K562 (cell line): Measurements from ENCODE around the gene TRIAP1. TPM values are rescaled to one million over a fixed set of nuclear protein-coding genes. Genes with fewer than 3 reads are reported as not detected.

Experiments
- ATAC-seq: fragments of 200-7000 bp; cut with Tn5 transposase; 3 replicates; pipeline ENCODE4 v1.9.1; 2020; ENCODE audit warnings: moderate library complexity
- BruUV-seq: library from RNA; stranded (reverse); fragments of 400-500 nt; replicated peaks from 2 replicates; lab custom pipeline; 2021; lab: Mats Ljungman, UMichigan
- CTCF ChIA-PET: fragments of 300-600 bp; formaldehyde crosslinking; extraction: SDS; loops from one replicate; lab custom pipeline; 2021; ENCODE audit warnings: low intra/inter-chr PET ratio; lab: Yijun Ruan, JAX
- POLR2A ChIA-PET: fragments of 300-600, 350-650 bp; sonication (Branson Sonifier 250); formaldehyde crosslinking; extraction: SDS; loops from one replicate; lab custom pipeline; 2021; ENCODE audit warnings: antibody characterized with exemption, inconsistent platforms; lab: Yijun Ruan, JAX
- DNase-seq, 4 experiments: peaks; one replicate each; pipeline versions ENCODE4 v3.0.0 to v3.0.0-alpha.2; 2011 to 2018; ENCODE audit warnings: low spot score in 3 of 4, mixed read lengths in 3 of 4; ENCODE audit errors: extremely low read depth in 1 of 4
- FAIRE-seq: peaks from 2 replicates; lab custom pipeline; 2011; peaks lifted over from hg19 to GRCh38; lab: Jason Lieb, UNC
- H2AFZ ChIP-seq: 2 replicates; pipeline ENCODE4 v1.6.0; 2011; ENCODE audit warnings: low read depth, low read length, control low read depth, inconsistent platforms
- H3K27ac ChIP-seq: fragments of 200-600 bp; 3 replicates; pipeline ENCODE4 v1.8.0; 2011; ENCODE audit warnings: low read depth, mild to moderate bottlenecking, control low read depth, inconsistent platforms, low read length, moderate library complexity, mixed read lengths; ENCODE audit errors: extremely low read depth
- H3K27me3 ChIP-seq, 2 experiments: fragments of 300-600 bp in 1 of 2; 2 replicates in 1 of 2; 3 replicates in 1 of 2; pipeline versions ENCODE4 v1.6.0 to v1.8.0; 2011; ENCODE audit warnings: inconsistent platforms in 2 of 2, low read length in 2 of 2, mild to moderate bottlenecking in 1 of 2, mixed read lengths in 1 of 2, moderate library complexity in 1 of 2; ENCODE audit not compliant: control insufficient read depth in 2 of 2, insufficient read depth in 2 of 2
- H3K36me3 ChIP-seq: fragments of 300-600 bp; 3 replicates; pipeline ENCODE4 v1.8.0; 2011; ENCODE audit warnings: mild to moderate bottlenecking, low read length, inconsistent platforms; ENCODE audit not compliant: control insufficient read depth, insufficient read depth
- H3K4me1 ChIP-seq, 2 experiments: fragments of 200-600 bp in 1 of 2; replicated peaks in 1 of 2; 2 replicates in 1 of 2; 3 replicates in 1 of 2; pipeline versions ENCODE4 v1.5.1 to v1.8.0; 2011; ENCODE audit warnings: inconsistent platforms in 2 of 2, low read length in 2 of 2, mild to moderate bottlenecking in 1 of 2, mixed read lengths in 1 of 2, moderate library complexity in 1 of 2; ENCODE audit not compliant: control insufficient read depth in 2 of 2, insufficient read depth in 2 of 2
- H3K4me2 ChIP-seq: 2 replicates; pipeline ENCODE4 v1.6.1; 2011; ENCODE audit warnings: low read length, control low read depth, inconsistent platforms, mixed read lengths; ENCODE audit not compliant: insufficient read depth
- H3K4me3 ChIP-seq: fragments of 200-600 bp; sonication (generic), shearing (Covaris generic); 2 replicates; pipeline ENCODE4 v1.5.1; 2016; ENCODE audit warnings: control low read depth, inconsistent platforms
- H3K79me2 ChIP-seq: fragments of 200-600 bp; 3 replicates; pipeline ENCODE4 v1.8.0; 2011; ENCODE audit warnings: low read length, inconsistent platforms; ENCODE audit not compliant: control insufficient read depth, insufficient read depth
- H3K9ac ChIP-seq, 2 experiments: 2 replicates each; pipeline versions ENCODE4 v1.6.0 to v1.6.1; 2011; ENCODE audit warnings: low read depth in 2 of 2, low read length in 2 of 2, control low read depth in 1 of 2, inconsistent platforms in 1 of 2, mild to moderate bottlenecking in 1 of 2, mixed read lengths in 1 of 2; ENCODE audit not compliant: insufficient read depth in 1 of 2
- H3K9me1 ChIP-seq: one replicate; pipeline ENCODE4 v1.6.0; 2011; ENCODE audit warnings: inconsistent platforms, mild to moderate bottlenecking, low read length, moderate library complexity; ENCODE audit not compliant: control insufficient read depth, insufficient read depth
- H3K9me3 ChIP-seq: replicated peaks from 2 replicates; pipeline ENCODE4 v1.5.1; 2011; ENCODE audit warnings: low read depth, low read length, inconsistent platforms; ENCODE audit not compliant: control insufficient read depth, insufficient read depth
- H4K20me1 ChIP-seq: replicated peaks from 2 replicates; pipeline ENCODE4 v1.6.1; 2011; ENCODE audit warnings: low read length, inconsistent platforms, mixed read lengths; ENCODE audit not compliant: control insufficient read depth, insufficient read depth
- E2F5 ChIP-seq: sonication (generic); formaldehyde crosslinking; IDR thresholded peaks from 2 replicates; pipeline ENCODE4 v1.8.0; 2022; ENCODE audit warnings: mild to moderate bottlenecking, missing genetic modification reagents
- NBN ChIP-seq: fragments of 450-650 bp; IDR thresholded peaks from 2 replicates; pipeline ENCODE4 v1.6.1; 2016; ENCODE audit warnings: low read depth, mild to moderate bottlenecking
- NCOA4 ChIP-seq: fragments of 450-650 bp; IDR thresholded peaks from 2 replicates; pipeline ENCODE4 v1.6.1; 2018; ENCODE audit warnings: mild to moderate bottlenecking; ENCODE audit not compliant: partially characterized antibody
- RBM25 ChIP-seq: fragments of 200-400 bp; formaldehyde crosslinking; IDR thresholded peaks from 2 replicates; pipeline ENCODE4 v1.6.1; 2018; ENCODE audit warnings: low read length, low read depth, moderate library complexity; ENCODE audit not compliant: severe bottlenecking
- ZNF717 ChIP-seq: fragments of 250-450 bp; sonication (Bioruptor Pico); IDR thresholded peaks from 2 replicates; pipeline ENCODE4 v1.5.0; 2021
- WGBS: fragments of 100-300 bp; shearing (Covaris generic); methylation state at CpG from one replicate; pipeline ENCODE4 v1.1.6; 2016; ENCODE audit warnings: low coverage, mixed read lengths; ENCODE audit not compliant: insufficient coverage; ENCODE audit errors: missing lambda C conversion rate; 5-methylcytosine and 5-hydroxymethylcytosine counted together
- in situ Hi-C: fragments of 300-500 bp; cut with MboI; formaldehyde crosslinking; loops from 4 replicates; pipeline ENCODE4 v1.15.0; 2018; ENCODE audit warnings: inconsistent platforms, mixed read lengths
- intact Hi-C: fragments of 100-400 bp; cut with micrococcal nuclease; formaldehyde crosslinking; loops from 2 replicates; pipeline ENCODE4 v1.14.2; 2022
- polyA plus RNA-seq, 8 experiments: library from polyadenylated mRNA; depleted of rRNA in 4 of 8; stranded (reverse) in 5 of 8; unstranded in 3 of 8; fragments of >200 nt; fragmentation: Nextera tagmentation in 2 of 8; fragmentation: Illumina TruSeq in 1 of 8; extraction: Ambion mirVana in 2 of 8; extraction: Trizol in 1 of 8; gene quantifications; 2 replicates each; pipeline versions ENCODE4 v1.2.1 to v1.2.3, GENCODE V29; 2011 to 2014; ENCODE audit warnings: inconsistent platforms in 1 of 8, missing spikeins in 1 of 8
- total RNA-seq, 7 experiments: library from RNA; depleted of rRNA in 6 of 7; stranded (reverse); fragments of >200 nt in 6 of 7; fragmentation: Illumina TruSeq in 2 of 7; extraction: Trizol in 2 of 7; gene quantifications; 2 replicates each; pipeline versions ENCODE4 v1.2.1 to v1.2.3, GENCODE V29; 2011 to 2021; ENCODE audit warnings: low replicate concordance in 1 of 7
- TF ChIP-seq, protein P1 (sequence below): sonication (generic); formaldehyde crosslinking; IDR thresholded peaks from 2 replicates; pipeline ENCODE4 v1.8.1; 2023; ENCODE audit warnings: mild to moderate bottlenecking, missing genetic modification reagents
- TF ChIP-seq, protein P2 (sequence below), 2 experiments: fragments of 450-650 bp; formaldehyde crosslinking in 1 of 2; IDR thresholded peaks; 2 replicates each; pipeline versions ENCODE4 v1.4.0 to v1.6.1; 2014 to 2020; ENCODE audit warnings: mild to moderate bottlenecking in 2 of 2, borderline replicate concordance in 1 of 2, low read depth in 1 of 2

The TRIAP1 gene
- total and polyA plus RNA-seq, 9 of the 15 experiments (the other 6 are each of a cell fraction or from before 2014, with no cell fraction given): 37.3 to 354 (median 65.4) TPM

DNA sequence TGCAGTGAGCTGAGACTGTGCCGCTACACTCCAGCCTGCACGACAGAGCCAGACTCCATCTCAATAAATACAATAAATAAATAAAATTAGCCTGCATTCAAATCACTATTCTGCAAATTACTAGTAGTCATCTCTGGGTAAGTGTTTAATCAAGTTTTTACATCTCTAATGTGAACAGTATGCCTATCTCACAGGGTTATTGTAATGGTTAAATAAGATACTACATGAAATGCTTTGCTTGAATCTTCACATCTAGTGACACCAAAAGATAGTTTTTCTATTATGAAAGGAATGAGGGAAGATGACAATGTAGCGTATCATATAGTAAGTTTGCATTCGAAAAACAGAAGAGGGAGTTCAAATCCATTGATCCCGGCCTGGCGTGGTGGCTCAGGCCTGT, 21.3 kb upstream of the TRIAP1 start (continued):
- no peak for TF ChIP-seq RBM25
- no peak for TF ChIP-seq ZNF717 (CRISPR knock-in tag)
- TF ChIP-seq E2F5 (CRISPR knock-in tag): no peak
- no peak for TF ChIP-seq NCOA4

DNA sequence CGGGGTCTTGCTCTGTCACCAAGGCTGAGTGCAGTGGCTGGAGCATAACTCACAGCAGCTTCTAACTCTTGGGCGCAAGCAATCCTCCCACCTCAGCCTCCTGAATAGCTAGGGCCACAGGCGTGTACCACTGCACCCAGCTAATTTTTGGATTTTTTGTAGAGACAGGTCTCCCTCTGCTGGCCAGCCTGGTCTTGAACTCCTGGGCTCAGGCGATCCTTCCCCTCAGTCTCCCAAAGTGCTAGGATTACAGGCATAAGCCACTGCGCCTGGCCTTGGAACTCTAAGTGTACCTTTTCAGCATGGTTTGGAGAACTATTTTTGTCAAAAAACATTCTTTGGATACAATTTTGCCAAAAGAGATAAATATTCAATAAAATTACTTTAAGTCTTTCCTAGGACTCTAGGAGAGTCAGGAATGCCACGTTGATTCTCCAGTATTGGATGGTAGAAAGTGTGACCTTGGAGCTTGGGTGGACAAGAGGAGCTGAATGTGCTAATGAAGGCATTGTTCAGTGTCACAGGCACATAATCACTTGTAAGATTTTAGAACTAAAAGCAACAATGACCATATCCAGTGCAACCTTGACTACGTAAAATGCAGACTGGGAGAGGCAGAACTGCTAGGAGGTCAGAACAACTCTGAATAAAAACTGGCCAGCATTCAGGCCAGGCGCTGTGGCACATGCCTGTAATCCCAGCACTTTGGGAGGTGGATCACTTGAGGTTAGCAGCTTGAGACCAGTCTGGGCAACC, 20.6 kb upstream of the TRIAP1 start:
- Histone ChIP-seq H3K9ac (peak overlapping the region; percentile 14 to 77; a peak in 2 of 4 replicates), H3K4me3 (no peak overlapping the region), H3K4me2 (peak overlapping the region; percentile 11), H3K9me3 (no peaks in the 10 kb centered on the region), H3K79me2 (peaks cover 79% of the 10 kb centered on the region), H2AFZ (no peak overlapping the region), H4K20me1 (peaks cover 34% of the 10 kb centered on the region), H3K4me1 (peaks cover 5 to 23% of the 10 kb centered on the region in 2 experiments; a peak in 4 of 5 replicates), H3K36me3 (peaks cover 65% of the 10 kb centered on the region), H3K9me1 (no peaks in the 10 kb centered on the region), H3K27me3 (no peaks in the 10 kb centered on the region), H3K27ac (peak overlapping the region; percentile 40; the same call in 1 of the 3 replicates)
- in situ Hi-C loops: no loop called here
- ChIA-PET CTCF (interaction anchor here (0.6 to 2.2 kb wide), 3 partner anchors 110 to 631 kb away, joined by 3 to 11 read pairs (median 6); no protein-coding TSS in a partner anchor), POLR2A (interaction anchor here (0.6 to 3.5 kb wide), 9 partner anchors 10 to 137 kb away, joined by 3 to 14 read pairs (median 3); no protein-coding TSS in a partner anchor)
- 64% methylated on average over 8 of the region's 8 CpGs for WGBS
- ATAC-seq (peak; percentile 40), DNase-seq (peak in 1 of 4 experiments; percentile 70), FAIRE-seq (peak; percentile 83)
- intact Hi-C loops: loop anchor here (5.0 kb wide), 1 partner anchor 116 kb away; the partner anchor contains the start of gene POP5
- BruUV-seq: no TSS peak
- no peak for TF ChIP-seq NBN
- TF ChIP-seq, protein P1, sequence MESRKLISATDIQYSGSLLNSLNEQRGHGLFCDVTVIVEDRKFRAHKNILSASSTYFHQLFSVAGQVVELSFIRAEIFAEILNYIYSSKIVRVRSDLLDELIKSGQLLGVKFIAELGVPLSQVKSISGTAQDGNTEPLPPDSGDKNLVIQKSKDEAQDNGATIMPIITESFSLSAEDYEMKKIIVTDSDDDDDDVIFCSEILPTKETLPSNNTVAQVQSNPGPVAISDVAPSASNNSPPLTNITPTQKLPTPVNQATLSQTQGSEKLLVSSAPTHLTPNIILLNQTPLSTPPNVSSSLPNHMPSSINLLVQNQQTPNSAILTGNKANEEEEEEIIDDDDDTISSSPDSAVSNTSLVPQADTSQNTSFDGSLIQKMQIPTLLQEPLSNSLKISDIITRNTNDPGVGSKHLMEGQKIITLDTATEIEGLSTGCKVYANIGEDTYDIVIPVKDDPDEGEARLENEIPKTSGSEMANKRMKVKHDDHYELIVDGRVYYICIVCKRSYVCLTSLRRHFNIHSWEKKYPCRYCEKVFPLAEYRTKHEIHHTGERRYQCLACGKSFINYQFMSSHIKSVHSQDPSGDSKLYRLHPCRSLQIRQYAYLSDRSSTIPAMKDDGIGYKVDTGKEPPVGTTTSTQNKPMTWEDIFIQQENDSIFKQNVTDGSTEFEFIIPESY (CRISPR knock-in tag): 0 out of 2 replicates have a peak, but pooled peaks have one; percentile 50
- TF ChIP-seq, protein P2, sequence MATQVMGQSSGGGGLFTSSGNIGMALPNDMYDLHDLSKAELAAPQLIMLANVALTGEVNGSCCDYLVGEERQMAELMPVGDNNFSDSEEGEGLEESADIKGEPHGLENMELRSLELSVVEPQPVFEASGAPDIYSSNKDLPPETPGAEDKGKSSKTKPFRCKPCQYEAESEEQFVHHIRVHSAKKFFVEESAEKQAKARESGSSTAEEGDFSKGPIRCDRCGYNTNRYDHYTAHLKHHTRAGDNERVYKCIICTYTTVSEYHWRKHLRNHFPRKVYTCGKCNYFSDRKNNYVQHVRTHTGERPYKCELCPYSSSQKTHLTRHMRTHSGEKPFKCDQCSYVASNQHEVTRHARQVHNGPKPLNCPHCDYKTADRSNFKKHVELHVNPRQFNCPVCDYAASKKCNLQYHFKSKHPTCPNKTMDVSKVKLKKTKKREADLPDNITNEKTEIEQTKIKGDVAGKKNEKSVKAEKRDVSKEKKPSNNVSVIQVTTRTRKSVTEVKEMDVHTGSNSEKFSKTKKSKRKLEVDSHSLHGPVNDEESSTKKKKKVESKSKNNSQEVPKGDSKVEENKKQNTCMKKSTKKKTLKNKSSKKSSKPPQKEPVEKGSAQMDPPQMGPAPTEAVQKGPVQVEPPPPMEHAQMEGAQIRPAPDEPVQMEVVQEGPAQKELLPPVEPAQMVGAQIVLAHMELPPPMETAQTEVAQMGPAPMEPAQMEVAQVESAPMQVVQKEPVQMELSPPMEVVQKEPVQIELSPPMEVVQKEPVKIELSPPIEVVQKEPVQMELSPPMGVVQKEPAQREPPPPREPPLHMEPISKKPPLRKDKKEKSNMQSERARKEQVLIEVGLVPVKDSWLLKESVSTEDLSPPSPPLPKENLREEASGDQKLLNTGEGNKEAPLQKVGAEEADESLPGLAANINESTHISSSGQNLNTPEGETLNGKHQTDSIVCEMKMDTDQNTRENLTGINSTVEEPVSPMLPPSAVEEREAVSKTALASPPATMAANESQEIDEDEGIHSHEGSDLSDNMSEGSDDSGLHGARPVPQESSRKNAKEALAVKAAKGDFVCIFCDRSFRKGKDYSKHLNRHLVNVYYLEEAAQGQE (IDR thresholded peaks at IDR 0.05; ENCODE audit: borderline replicate concordance): peak; percentile 28; the same call in 1 of the 2 replicates
- TF ChIP-seq, protein P2 (CRISPR knock-in tag; IDR thresholded peaks at IDR 0.05; ENCODE audit: low read depth): no peak
